DOHH2 (cell line): ENCODE measurements around the gene KDM6B.

Experiments used
- CTCF ChIP-seq: fragments of 200-600 bp; sonication (generic); IDR thresholded peaks from one replicate; pipeline ENCODE4 v1.5.1; 2014; ENCODE audit warnings: antibody characterized with exemption, mild to moderate bottlenecking, low read depth, low read length; ENCODE audit not compliant: poor library complexity, severe bottlenecking
- EZH2phosphoT487 ChIP-seq: fragments of 200-600 bp; sonication (generic); IDR thresholded peaks from 2 replicates; pipeline ENCODE4 v1.6.1; 2017; ENCODE audit warnings: borderline replicate concordance, mild to moderate bottlenecking, antibody characterized with exemption, low read length, moderate library complexity, mixed read lengths

- TF ChIP-seq CTCF, result no peak
- no peak for TF ChIP-seq EZH2phosphoT487
Observed at GRCh38 chr17:7837408-7838088, 3.5 kb downstream of the KDM6B start.
